HG03135 (cell line): ENCODE measurements around the gene FOXJ1.

Source experiments
- ATAC-seq: cut with Tn5 transposase; IDR thresholded peaks from one replicate; pipeline ENCODE4 v1.9.1; 2021; ENCODE audit warnings: mild to moderate bottlenecking, moderate library complexity; ENCODE audit not compliant: unreplicated experiment

FOXJ1 gene

DNA sequence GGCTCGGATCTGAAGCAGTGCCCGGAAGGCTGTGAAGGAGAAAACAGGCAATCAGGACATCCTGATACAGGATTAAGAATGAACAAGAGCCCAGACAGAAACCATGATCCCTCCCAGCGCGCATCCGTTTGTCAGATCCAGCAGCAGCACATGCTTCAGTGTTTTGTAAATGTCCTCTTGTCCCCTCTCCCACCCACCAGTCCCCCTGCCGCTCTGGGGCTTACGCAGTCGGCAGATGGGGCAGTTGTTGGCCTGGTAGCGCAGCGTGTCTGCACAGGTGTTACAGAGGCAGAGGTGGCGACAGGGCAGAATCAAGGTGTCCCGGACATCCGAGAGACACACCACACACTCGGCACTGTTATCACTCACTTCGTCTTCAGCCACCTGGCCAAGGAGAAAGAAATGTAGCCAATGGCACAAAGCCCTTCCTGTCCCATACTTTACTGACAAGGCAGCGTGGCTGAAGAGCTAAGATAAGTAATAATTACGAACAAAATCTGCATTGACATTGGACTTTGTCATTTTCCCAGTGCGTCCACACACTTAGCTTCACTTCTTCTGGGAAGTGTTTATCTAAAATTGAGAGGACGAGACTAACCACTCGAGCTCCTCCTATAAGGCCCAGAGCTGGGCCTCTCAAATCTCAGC lies 20.7 kb upstream of the FOXJ1 start:
- no peak for ATAC-seq

DNA sequence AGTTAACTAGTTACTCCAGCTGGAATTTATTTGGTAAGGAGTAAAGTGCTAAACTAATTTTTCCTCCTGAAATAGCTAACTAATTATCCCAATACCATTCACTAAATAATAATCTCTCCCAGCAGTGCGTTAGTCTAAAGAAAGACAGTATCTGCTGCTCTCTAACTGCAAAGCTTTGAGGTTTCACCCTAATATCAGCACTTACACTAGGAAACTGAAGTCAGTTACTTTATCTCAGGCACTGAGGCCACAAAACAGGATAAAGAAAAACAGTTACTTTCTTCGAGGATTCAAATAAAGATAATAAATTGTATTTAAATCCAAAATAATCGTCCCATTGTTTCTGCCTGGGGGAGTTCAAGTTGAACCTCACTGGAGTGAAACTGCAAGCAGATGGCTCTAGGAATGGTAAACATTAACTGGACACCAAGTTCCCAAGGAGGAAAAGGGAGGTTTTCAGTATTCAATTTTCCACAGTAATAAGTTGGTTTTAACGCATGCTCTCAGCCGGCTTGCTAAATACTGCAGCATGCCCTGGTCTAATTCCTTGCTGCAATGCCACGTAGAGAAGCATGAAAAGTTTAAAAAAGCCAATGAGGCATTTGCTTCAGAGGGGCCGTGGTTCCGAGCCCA lies 20.0 kb upstream of the FOXJ1 start:
- no peak for ATAC-seq

DNA sequence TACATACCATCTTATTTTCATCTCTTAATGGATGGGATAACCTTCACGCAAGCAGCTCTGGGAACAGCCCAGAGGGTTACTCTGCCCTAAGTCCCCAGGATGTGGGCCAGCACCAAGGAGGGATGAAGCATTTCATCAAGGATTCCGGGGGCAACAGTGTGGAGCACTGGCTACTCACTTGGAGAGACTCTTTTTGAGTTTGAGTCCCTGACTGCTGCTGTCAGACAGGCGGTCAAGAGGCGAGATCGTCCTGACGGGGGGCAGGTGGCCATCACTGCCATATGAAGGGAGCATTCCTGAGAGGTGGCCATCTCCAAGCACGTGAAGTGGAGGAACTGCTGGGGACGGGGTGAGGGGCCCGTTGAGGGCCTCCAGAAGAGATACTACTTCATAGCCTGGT lies 18.1 kb upstream of the FOXJ1 start:
- ATAC-seq: no peak

DNA sequence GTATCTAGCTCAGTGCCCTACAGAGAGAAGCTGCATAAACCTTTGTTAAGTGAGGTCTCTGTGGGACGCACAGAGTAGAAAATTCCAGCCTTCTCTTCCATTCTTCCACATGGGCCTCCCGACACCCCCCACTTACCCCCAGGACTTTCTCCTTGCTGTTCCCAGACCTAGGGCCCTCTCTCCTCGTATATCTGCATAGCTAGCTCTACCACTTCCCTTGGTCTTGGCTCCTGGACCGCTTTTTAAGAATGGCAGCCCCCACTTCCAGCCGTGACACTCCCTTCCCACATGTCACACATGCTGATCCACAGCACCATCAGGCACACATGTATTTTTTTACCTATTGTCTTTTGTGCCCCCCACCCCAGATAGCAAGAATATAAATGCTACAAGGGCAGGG lies 16.7 kb upstream of the FOXJ1 start:
- no peak for ATAC-seq

DNA sequence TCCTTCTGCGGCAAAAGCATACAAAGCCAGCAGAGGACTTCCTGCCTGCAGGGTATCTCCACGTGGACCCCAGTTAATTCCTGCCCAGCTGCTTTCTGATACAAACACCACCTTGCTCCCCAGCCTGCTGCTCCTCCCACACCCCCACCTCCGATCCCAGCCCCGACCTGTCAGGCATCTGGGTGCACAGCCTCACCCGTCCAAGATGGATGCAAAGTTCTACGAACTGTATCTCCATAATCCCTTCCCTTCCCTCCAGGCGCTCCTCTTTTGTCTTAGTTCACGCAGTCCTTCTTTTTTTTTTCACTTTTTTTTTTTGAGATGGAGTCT lies 15.6 kb upstream of the FOXJ1 start:
- ATAC-seq: no peak

DNA sequence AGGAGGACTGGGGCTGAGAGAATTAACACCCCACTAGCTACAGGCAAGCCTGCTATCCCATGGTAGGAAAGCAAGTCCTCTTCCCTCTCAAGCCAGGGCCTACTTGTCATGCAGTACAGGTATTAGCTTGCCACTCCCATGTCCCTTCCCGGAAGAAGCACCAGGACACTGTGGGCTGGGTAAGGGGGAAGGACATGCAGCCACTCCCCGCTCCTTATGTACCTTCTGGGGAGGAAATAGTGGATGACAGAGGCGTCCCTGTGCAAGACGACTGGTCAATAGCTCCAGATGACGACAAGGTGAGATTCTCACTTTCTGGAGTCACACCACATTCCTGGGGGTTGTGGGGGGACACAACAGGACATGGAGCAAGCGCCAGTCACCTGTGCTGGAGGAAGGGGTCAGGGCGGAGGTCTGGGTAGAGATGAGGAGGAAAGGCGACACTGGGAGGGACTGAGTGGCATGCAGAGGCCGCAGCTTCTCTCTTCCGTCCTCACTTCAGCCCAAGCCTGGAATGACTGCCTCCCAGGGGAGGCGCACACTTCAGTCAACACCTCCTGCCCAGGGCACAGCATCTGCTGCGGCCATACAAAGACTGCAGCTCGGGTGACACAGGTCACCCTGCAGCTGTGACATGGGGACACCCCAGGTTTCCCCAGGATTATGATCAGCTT lies 15.1 kb upstream of the FOXJ1 start:
- no peak for ATAC-seq

DNA sequence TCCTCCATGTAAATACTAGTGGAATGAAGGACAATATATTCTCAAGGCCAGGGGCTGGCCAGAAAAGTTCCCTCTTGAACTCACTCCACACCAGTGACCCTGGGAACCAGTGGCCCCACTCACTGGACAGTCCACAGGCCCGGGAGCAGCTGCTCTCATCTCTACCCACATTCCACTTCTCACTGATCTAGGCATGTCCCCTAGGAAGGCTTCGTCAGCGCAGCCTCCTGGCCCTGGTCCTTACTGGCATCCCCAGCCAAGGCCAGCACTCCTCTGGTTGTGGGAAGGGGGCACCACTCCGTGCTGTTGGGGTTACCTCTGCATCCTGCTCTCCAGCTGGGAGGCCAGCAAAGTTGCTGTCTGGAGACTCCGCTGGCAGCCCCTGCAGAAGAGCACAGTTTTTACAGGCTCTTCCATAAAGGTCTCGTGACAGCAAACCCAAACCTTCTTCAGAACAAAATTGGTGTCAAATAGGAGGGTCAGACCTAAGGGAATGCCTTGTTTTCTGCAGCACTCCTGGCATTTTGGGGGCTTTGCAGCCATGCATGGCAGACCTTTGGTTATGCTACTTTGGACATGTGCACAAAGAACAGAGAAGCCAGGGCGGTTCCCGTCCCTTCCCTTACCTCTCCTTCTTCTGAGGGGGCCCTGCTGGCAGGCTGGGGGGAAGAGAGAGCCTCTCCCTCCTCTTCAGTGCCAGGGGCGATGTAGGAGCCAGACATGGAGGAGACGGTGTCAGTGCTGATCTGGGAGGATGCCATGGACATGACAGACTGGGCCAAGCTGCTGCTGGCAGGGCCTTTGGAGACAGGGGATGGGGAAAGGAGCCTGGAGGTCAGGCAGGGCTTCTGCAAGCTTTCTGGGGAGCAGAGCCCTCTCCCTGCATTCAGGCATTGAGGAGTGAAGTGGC lies 14.1 kb upstream of the FOXJ1 start:
- no peak for ATAC-seq

DNA sequence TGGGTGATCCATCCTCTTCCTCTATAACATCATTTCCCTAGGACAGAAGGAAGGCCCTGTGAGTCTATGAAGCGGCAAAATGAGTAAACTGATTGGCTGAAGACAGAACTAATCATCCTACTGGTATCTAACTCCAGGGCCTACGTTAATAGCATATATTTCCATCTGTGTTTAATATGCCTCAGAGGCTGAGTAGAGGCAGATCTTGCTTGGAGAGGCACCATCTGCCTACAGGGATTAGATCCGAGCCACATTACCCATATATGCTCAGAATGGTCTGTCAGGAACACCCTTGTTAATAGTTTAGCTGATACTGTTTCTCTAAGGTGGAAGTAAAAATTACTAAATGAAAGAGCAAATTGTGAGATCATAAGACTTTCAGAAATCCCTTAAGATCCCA lies 13.2 kb upstream of the FOXJ1 start:
- no peak for ATAC-seq

DNA sequence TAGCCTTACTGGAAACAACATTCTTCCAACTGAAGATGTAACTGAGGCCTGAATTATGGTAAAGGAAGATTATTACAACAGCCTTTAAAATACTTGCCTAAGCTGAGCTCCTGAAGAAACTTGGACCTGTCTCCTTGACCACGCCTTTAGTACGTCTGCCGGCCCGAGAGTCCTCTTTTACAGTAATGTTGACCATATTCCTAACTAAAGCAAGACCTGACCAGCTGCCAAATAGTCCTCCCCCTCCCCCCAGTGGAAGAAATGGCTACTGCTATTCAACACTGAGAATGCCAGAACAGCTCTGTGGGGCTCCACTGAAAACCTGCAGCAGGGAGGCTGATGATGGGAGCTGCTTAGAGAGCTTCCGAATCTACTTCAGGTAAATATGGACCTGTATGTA lies 12.6 kb upstream of the FOXJ1 start:
- no peak for ATAC-seq

DNA sequence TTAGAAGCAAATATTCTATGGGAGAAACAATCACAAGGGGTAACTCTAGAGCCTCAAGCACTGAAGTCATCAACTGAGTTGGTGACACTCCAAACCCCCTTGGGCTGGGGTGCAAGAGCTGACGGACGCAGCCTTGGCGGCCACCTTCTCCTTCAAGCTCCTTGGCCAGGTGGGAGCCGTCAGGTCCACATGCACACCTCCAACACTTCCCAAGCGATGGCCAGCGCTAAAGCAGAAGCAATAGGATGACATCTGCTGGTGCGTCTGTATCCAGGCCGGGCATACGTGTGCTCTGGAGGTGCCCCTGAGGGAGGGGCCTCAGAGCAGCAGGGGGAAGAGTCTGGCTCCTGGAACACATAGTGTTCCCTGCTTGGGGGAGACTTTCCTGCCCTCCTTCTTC lies 12.2 kb upstream of the FOXJ1 start:
- ATAC-seq: no peak

DNA sequence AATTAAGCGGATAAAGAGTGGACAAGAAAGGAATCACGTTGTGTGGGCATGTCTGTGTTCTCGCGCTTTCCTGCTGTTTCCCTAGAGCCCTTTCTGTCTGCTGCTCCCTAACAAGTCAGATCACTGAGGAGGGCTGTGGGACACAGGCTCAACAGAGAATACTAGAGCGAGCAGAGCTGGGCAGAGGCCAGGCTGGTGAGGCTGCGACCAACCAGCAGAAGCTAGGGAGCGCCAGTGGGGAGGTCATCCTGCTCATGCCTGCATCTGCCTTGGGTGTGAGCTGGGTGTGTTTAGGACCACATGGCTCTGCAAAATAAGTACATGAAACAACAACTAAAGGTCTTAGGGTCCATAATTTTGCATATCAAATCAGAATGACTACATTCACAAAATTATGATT lies 11.5 kb upstream of the FOXJ1 start:
- no peak for ATAC-seq

DNA sequence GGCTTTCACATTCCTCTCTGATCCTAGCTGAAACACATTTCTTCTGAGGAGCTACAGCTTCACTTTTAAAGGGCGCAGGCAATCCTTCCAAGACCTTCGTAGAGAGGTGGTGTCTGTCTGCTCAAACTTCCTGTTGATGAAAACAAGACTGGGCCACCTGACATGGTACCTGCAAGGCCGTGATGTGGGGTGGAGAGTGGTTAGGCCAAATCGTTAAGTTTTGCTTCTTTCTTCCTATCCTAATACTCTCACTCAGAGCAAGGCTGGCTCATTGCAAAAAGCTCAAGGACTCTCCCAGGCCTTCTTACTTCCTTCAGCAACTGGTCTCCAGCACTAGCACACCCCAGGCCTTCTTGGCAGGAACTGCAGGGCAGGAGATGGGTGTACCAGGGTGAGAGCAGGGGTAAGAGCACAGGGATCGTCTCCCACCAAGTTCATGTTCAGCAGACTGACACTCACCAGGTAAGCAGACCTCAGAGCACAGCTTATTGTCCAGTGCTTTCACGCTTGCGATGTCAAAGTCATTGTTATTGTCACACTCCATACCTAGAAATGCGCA lies 10.9 kb upstream of the FOXJ1 start:
- ATAC-seq: no peak

DNA sequence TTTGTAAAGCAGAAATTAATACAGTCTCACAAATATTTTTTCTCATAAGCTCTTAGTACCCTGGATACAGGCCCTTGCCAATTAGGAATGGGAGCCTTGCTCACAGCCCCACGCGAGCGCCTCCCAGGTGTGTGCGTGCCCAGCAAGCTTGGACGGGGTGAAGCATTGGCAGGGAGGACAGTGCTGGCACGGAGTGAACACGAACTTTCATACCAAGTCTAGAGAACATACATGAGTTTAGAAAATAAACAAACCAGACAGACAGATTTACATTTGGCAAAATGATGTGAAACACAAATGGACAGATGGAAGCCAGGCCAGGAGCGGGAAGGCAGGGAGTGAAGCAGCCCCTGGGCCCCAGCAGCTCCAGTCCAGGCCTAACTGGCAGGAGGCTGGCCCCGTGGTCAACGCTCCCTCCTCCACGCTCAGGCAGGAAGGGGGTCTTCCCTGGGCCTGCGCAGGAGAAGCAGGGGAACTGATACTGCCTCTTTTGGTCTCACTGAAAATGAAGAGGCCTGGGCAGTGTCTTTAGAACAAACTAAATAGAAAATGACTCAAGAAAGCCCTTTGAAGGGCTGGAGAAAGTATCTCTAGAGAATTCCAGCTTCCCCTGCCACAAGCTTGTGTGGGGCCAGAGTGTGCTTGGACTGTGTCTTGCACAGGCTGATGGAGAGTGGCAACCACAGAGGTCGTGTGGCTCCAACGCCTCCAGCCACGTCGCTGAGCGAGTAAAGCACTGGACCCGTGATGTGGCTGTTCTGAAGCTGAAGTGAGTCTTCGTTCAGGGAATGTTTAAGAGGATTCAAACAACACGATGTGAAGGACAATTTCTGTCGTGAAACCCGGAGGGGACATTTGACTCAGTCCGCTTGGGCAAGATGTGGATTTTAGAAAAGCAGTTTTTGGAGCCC lies 9.9 kb upstream of the FOXJ1 start:
- no peak for ATAC-seq

DNA sequence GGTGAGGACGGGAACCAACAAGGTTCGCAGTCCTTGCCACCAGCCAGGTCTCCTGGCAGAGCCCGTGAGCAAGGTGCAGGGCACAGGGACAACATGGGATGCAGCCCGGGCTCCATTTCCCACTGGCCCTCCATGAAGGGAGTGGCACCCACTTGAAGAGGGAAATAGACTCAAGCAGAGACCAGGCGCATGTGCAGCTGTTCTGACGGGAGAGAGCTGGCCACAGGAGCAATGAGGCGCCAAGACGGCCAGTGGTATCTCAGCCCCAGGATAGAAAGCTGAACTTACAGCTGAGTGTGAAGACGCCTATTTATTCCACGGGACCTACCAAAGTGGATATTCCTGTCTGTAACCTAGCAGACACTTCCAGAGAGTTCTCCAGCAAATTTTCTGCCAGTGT lies 8.2 kb upstream of the FOXJ1 start:
- no peak for ATAC-seq

DNA sequence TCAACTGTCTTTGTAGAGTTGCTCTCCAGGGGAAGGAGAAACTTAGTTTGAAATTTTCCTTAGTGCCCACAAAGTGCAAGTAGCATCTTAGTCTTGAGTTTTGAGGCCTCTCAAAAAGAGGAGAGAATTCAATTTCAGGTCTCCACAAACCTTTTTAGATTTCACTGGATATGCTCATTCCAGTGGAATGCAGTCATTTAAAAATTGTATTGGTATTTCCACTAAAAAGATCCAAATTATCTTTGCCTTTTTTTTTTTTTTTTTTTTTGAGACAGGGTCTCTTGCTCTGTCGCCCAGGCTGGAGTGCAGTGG lies 6.9 kb upstream of the FOXJ1 start:
- no peak for ATAC-seq

DNA sequence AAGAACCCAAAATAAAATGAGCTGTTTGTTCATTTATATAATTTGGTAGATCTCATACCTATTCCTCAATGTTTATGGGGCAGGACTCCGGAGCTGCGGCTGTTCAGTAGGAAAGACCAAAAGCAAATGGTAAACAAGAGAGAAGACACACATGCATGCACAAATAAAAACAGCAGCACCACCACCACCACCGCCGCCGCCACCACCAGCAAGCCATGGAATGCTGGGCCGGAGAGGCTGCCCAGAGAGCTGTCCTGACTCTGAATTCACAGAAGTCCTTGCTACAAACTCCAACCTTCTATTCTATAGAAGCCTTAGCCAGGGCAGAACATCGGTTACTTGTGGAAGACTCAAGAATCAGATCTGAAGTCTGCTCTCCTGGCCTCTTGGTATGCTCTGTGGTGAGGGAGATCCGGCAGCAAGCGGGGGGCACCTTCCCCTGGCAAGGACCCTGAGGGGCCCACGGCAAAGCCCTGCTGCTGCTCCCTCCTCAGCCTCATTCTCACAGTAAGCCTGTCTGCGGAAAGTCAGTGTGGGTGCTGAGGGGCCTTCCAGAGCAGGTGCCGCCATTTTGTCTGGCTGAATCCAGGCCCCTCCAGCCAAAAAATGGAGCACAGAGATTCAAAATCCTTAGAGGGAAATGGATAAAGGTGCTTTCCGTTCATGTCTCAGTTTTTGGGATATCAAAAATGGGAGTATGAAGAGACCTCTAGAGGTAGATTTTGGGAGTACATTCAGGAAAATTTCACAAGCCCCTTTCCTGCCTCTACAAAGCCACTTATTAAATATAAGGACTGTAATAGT lies 6.4 kb upstream of the FOXJ1 start:
- no peak for ATAC-seq

DNA sequence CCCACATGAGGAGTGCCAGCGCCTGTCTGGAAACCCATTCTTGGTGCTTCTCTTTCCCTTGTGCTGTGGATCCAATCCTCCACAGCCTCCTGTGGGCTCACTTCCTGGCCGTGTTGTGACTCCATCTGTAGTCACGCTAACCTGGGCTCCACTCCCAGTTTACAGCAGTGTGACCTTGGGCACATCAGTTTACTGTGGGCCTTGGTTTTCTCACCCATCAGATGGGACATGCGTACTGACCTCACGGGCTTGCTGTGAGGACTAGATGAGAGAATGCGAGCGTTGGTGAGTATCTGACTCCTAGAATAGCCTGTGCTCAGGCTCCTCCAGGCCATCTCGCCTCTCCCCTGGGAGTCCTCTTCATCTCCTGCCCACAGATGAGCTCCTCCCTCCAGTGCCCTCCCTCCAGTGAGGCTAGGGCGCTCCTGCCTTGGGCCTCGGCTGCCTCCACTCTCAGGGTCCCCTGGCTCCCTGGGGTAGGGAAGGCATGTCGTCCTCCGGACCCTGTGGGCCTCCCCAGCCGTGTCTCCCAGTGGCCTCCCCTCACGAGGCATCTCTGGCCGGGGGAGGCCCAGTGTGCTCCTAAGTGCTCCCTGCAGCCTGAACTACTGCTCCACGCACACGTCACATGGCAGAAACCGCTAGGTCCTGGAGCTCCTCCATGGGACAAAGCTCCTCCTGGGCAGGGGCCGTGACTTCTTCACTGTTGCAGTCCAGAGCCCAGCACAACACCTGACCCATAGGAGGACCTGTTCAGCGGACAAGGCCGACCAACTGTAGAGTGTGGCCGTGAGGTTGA lies 5.2 kb upstream of the FOXJ1 start:
- ATAC-seq: no peak

DNA sequence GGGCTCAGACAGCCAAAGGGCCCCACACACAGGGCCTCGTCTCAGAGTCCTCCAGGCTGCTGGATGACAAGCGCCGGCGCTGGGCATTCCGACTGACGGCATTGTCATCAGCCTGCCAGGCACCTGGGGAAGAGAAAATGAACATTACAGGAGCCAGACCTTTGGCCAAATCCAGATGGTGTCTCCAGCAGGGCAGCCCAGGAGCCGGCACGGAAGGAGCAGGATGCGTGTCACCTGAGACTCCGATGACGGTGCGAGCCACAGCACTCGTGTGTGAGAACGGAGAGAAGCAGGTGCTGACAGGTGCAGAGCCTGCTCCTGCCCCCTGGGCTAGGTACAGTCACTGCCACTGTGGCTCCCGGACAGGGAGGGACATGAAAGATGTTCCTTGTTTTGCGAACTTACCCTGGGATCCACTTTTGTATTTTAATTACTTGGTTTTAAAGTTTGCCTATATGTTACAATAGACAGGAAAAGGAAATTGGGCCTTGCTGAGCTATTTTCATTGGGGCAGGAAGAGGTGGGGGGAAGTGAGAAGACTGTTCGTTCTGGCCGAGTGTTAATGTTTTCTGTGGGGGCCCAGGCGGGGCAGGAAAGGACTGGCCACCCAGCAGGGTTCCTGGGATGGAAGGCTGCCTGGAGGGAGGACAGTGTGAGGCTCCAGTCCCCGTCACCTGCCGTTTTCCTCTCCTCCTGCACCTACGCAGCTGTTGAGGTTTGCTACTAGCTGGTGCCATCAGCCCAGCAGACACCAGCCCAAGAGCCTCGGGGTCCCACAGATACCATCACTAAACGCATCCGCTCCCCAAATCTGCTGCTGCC lies 4.4 kb upstream of the FOXJ1 start:
- ATAC-seq: no peak
